NCI-H1105 (cell line): Measurements from ENCODE around the gene SRPRA.
"Not testable (repeated sequence)": the region's sequence is repeated elsewhere in the genome, so short reads cannot be mapped to it uniquely, and the experiment has no call there.

Experiments used
- DNase-seq: peaks from one replicate; lab custom pipeline; 2025; lab: John Stamatoyannopoulos, UW

Gene SRPRA

DNA sequence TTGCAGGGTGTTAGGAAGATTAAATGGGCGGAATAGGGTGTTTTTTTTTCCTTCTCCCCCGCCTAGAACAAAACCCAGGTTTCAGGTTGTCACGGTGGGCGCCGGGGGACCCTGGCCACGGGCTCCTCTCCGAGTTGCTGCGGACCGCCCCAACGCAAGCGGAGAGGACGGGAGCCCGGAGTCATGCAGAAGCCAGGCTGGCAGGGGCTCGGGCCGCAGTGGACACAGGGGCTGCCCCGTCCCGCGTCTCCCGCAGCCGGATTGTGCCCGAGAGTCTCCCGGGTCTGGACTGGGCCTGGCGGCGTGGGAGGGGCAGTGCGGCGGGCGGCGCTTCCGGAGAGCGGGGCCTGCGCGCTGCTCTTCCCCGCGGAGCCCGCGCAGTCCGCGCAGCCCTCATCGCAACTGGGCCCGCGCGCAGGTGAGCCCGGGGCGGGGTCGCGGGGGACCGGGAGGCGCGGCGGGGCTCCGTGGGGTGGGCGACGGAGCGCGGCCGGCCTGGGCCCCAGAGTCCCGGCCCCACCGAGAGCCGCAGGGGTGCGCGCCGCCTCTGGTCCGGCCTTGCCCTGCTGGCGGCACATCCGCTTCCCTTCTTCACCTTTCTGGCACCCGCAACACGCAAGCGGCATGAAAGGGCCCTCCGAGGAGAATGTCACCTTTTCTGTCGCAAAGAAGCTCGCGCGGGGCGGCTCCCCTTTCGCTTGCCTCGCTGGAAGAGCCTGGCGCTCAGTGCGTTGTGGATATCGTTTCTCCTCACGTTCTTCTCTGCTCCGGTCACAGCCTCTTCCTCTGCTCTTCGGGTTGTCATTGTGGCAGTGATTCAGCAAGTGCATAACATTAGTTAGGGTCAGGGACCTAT lies 14.3 kb upstream of the SRPRA start, which contains the start of gene TIRAP:
Gene TIRAP, plus strand, starts transcription at position 358 of the 856 bp plus-strand sequence. CDS start 7,802 bp downstream, outside the sequence.
- peak; percentile 60 for DNase-seq

DNA sequence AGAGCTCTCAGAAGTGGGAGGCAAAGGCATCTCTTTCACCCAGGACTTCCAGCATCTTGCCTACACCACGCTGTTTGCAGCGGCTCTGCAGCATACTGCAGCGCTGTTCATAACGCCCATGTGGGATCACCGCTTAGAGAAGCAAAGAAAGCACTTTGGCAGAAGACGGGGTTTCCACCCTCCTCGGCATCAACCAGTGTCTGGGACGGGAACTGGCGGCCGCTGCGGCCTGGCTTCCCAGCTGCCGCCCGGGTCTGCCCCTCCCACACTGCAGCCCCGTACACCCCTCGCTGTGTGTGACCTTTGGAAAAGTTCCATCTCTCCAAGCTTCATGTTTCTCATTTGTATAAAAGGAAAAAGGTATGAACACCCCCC lies 13.7 kb upstream of the SRPRA start:
- DNase-seq: peak; percentile 34

DNA sequence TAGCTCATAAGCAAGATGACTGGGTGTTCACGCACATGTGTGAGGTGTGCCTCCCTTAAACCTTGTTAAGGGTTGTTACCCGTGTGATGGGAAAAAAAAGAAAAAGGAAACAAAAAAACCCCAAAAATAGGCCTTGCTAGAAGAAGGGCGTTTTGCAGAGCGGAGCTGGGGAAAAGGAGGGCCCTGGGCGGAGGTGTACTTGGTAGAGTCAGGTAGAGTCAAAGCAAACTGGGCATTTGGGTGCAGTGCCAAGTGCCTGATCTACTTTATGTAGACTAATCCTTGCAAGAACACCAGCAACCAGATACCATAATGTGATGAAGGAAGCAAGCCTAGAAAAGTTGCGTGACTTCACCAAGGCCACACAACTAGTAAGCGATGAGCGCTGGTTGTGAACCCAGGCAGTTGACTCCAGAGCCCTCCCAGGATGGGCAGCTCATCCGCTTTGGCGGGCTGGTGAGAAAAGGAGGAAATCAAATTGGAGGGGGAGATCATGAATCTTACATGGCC lies 13.0 kb upstream of the SRPRA start:
- no peak for DNase-seq

- no peak for DNase-seq
These were observed 12.6 kb upstream of the SRPRA start for GRCh38 chr11:126281245-126281644.

GRCh38 chr11:126280595-126280994 lies 11.9 kb upstream of the SRPRA start:
- no peak for DNase-seq

DNA sequence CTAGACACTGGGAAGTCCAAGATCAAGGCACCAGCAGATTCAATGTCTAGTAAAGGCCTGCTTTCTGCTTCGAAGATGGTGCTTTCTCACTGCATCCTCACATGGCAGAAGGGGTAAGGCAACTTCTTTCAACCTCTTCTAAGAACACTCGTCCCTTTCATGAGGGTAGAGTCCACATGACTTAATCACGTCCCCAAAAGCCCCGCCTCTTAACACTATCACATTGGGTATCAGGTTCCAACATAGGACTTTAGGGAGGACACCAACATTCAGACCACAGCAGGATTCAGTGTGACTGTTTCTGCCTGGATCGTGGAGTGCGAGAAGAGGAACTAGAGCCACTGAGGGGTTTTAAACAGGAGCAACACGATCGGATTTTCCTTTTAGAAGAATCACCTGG lies 10.5 kb upstream of the SRPRA start:
- DNase-seq: no peak

DNA sequence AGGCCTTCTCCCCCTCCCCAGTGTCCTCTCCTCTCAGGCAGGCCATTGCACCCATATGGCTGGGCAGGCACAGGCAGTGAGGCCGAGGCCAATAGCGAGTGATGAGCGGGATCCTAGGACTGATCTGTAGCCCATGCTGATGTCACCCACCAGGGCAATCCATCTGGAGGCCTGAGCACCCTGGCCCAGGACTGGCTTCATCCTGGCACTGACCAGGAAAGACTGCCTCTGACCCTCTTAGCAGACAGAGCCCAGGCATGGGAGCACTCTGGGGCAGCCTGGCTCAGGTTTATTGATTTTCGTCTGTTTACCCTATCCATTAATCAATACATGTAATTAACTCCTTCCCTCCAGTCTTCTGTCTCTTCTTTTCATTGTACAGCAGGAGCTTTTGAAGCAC lies 9.1 kb upstream of the SRPRA start:
- no peak for DNase-seq

GRCh38 chr11:126277322-126277721 lies 8.6 kb upstream of the SRPRA start:
- DNase-seq: no peak

- no peak for DNase-seq
These were observed 361 bp downstream of the SRPRA start for GRCh38 chr11:126268361-126268707.

DNA sequence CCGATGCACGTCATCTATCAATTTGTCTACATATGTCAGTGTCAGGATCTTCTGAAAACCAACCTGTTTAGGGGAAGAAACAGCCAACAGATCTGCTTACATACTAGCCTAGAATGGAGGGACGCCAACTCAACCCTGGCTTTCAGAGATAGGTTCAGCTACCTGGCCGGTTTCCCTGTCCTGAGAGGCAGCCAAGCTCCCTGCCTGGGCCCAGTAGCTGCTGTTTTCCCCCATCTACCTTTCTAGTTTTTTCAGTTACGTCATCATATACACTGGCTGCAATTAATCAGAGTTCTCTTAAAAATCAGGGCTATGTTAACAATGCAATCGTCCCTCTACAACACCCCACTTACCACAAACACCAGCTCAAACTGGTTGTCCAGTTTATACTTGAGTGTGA lies 1.0 kb downstream of the SRPRA start:
- DNase-seq: no peak

DNA sequence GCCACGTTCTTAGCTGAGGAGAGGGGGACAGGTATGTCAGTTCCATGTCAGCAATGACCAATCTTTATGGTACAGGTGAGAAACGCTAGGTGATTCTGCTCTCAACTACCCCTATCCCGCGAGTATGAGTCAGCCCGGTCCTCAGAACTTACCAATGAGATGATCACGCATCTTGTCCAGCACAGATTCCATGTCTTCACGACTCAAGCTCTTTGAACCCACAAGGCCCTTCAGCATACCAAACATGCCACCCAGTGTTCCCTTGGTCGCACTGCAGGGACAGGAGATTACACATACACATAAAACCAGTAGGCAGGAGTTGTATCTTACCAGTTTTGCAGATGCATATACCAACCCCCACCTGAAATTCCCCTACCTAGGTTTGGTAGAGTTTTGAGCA lies 2.9 kb downstream of the SRPRA start:
- DNase-seq: no peak

DNA sequence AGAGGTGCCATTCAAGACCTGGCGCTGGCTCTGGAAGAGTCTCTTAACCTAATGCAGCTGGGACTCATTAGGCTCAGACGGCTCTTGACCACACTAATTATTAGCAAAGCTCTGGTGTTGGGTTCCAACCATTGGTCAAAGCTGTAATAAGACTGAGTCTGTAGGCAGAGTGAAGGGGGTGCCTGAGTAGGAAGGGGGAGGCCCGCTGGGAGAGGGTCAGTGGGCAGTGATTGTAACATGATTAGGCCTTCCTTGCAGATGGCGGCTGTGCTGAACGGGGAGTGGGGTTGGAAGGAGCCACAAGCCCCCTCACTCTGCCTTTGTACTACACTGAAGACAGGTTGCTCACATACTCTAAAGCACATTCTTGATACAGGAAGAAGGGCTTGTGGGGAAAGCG lies 5.2 kb downstream of the SRPRA start:
- DNase-seq: no peak

- no peak for DNase-seq
These were observed 6.5 kb downstream of the SRPRA start for GRCh38 chr11:126262216-126262615.

DNA sequence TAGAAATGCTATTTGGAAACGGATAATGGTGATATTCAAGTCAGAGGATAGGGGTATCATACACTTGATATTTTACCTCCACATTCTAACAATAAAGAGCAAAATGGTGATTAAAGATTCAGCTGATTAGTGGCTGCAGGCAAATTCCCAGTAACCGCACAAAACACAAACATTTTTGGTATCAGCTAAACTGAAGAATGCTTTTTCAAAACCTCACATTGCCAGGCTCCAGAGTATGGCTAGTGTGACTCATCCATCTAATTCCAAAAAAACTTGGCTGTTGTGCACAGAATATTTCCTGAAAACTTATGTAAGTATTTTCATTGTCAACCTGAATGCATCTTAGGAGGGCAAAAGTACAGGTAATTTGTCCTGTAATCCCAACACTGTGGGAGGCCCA lies 10.9 kb downstream of the SRPRA start:
- no peak for DNase-seq

GRCh38 chr11:126257144-126257543 lies 11.6 kb downstream of the SRPRA start:
- DNase-seq: no peak

GRCh38 chr11:126256216-126256615 lies 12.5 kb downstream of the SRPRA start:
- DNase-seq: no peak

DNA sequence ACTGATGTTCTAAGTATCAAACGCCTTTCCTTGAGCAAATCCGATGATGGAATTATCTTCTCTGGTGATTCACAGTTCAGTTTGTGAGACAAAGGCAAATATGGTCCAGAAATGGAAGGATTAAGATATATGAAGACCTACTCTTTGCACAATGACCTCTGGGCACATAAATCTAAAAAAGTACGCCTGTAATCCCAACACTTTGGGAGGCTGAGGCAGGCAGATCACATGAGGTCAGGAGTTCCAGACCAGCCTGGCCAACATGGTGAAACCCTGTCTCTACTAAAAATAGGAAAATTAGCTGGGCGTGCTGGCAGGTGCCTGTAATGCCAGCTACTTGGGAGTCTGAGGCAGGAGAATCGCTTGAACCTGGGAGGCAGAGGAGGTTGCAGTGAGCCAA lies 13.2 kb downstream of the SRPRA start:
- not testable (repeated sequence) for DNase-seq

DNA sequence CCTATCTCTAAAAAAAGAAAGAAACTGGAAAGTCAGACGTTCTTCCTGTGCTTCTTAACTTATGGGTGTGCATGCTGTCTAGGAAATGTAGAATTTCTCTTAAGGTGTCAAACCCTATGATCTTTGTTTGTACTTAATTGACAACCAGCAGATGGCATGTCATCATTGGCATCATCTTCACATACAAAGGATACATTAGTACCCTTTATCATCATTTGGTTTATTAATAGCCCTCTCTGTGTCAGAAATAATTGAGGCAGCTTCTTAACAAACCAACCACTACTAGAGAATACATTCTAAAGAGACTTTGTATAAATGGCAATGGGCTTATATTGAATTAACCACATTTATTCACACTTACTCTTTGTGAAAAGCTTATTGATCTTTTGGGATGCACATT lies 13.9 kb downstream of the SRPRA start:
- DNase-seq: no peak

DNA sequence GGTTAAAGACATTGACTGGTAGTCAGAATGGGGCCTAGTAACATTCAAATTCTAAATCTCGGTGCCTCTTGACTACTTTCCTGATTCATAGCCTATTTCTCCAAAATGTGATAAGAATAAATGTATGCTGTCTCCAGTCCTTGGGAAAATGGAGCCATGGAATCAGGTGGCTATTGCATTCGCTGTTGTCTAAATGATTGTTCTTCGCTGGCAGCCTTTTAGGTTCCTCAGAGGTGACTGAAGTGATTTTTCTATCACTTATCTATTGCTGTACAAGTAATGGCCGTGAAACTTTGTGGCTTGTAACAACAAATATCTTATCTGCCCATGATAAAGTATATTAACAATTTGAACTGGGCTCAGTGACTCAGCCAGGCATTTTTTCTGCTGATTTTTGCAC lies 15.4 kb downstream of the SRPRA start:
- DNase-seq: no peak

DNA sequence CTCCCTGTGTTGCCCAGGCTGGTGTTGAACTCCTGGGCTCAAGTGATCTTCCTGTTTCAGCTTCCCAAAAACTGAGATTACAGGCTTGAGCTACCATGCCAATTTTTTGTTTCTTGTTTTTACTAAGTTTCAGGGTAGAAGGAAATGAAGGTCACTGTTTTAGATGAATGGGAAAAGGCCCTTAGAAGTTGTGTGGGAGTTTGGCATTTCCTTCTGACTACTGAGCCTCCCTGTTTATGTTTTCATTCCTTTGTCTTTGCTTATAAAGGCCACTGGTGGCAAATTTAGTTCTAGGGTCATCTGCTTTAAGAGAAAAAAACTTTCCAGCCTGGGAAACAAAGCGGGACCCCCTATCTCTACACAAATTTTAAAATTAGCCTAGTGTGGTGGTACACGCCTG lies 22.1 kb downstream of the SRPRA start:
- no peak for DNase-seq

DNA sequence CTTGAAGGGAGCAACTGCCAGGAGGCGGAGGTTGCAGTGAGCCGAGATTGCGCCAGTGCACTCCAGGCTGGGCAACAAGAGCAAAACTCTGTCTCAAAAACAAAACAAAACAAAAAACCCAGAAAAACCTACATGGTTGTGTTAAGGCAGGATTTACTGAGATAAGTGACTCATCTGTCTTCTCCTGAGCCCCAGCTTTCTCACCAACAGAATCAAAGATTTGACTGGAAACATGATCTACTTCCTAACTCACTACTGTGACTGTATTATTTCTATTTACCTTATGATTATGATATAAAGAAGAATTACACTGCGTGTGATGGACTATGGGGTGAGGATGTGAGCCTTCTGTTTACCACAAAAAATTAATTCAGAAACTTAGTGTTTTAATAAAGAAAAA lies 35.3 kb downstream of the SRPRA start:
- no peak for DNase-seq

DNA sequence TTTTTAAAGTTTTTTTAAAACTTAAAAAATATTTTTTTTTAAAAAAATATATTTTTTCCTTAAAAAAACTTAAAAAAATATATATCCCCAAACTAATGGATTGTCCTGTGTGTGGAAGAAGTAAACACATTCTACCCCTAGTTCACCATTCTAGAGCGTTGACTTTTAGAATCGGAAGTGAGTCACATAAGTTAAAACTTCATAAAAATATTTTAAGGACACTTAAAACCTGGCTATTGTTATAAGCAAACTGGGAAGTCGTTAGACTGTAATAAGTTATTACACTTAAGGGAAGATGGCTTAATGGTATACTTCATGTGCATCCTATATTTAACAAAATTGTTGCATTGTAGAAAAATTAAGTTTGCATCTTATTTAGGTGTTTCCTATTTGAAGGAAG lies 36.0 kb downstream of the SRPRA start:
- DNase-seq: no peak

DNA sequence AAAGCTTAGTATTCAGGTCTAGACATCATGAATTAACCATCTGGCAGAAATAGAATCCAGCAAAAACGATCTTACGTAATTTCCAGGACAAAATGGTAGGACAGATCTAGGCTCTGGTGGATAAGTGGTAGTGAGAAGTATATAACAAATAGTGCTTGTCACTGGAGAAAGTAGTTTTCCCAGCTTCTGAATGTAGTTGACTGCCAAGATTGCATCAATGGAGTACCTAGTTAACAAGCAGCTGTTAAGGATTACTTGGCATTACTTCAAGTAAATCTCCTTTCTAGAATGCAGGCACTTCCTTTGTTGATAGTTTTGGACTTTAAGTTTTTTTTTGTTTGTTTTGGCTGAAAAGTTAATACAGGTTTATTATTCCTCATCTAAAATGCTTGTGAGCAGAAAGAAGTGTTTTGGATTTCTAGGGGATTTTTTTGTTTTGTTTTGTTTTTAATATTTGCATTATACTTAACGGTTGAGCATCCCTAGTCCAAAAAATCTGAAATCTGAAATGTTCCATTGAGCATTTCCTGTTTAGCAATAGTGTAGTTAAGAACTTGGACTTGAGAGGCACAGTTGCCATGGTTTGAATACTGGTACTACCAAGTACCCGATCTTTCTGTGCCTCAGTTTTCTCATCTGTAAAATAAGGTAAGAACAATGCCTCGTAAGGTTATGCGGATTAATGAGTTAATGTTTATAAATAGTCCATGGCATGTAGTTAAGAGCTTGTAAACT lies 36.8 kb downstream of the SRPRA start:
- peak; percentile 65 for DNase-seq
